DOHH2 (cell line): Measurements from ENCODE around the gene PRDM2.

Experiments used
- H3F3A ChIP-seq: fragments of 200-600 bp; sonication (generic), shearing (Covaris generic); 2 replicates; pipeline ENCODE4 v1.6.0; 2016; ENCODE audit warnings: antibody characterized with exemption, mild to moderate bottlenecking; ENCODE audit not compliant: control insufficient read depth, insufficient read depth
- H3K27ac ChIP-seq: fragments of 200-600 bp; sonication (generic); 2 replicates; pipeline ENCODE4 v1.5.1; 2014; ENCODE audit warnings: low read depth, mild to moderate bottlenecking, low read length, moderate library complexity
- H3K27me3 ChIP-seq: fragments of 200-600 bp; sonication (generic); 2 replicates; pipeline ENCODE4 v1.6.1; 2014; ENCODE audit warnings: mild to moderate bottlenecking, low read length, mixed read lengths; ENCODE audit not compliant: control insufficient read depth
- H3K36me3 ChIP-seq: fragments of 200-600 bp; sonication (generic); 2 replicates; pipeline ENCODE4 v1.6.1; 2014; ENCODE audit warnings: mild to moderate bottlenecking, low read length, moderate library complexity, mixed read lengths; ENCODE audit not compliant: control insufficient read depth
- H3K4me1 ChIP-seq: fragments of 200-600 bp; sonication (generic); 2 replicates; pipeline ENCODE4 v1.6.1; 2014; ENCODE audit warnings: mild to moderate bottlenecking, low read length, mixed read lengths; ENCODE audit not compliant: control insufficient read depth
- H3K4me2 ChIP-seq: fragments of 200-600 bp; sonication (generic); 2 replicates; pipeline ENCODE4 v1.6.0; 2014; ENCODE audit warnings: mild to moderate bottlenecking, low read length, moderate library complexity
- H3K4me3 ChIP-seq: fragments of 200-600 bp; sonication (generic); 2 replicates; pipeline ENCODE4 v1.5.1; 2014; ENCODE audit warnings: mild to moderate bottlenecking, low read length, mixed read lengths
- H3K79me2 ChIP-seq: fragments of 200-600 bp; sonication (generic); 2 replicates; pipeline ENCODE4 v1.6.1; 2014; ENCODE audit warnings: mild to moderate bottlenecking, low read length, mixed read lengths; ENCODE audit not compliant: control insufficient read depth
- H3K9me2 ChIP-seq: fragments of 200-600 bp; sonication (generic); replicated peaks from 2 replicates; pipeline ENCODE4 v1.6.1; 2014; ENCODE audit warnings: mild to moderate bottlenecking, low read length, mixed read lengths; ENCODE audit not compliant: control insufficient read depth
- H3K9me3 ChIP-seq: fragments of 200-600 bp; sonication (generic); 2 replicates; pipeline ENCODE4 v1.6.1; 2014; ENCODE audit warnings: antibody characterized with exemption, low read length, mixed read lengths; ENCODE audit not compliant: control insufficient read depth, insufficient read depth
- H4K20me1 ChIP-seq: fragments of 200-600 bp; sonication (generic); 2 replicates; pipeline ENCODE4 v1.6.0; 2014; ENCODE audit warnings: low read depth, mild to moderate bottlenecking, antibody characterized with exemption, low read length, moderate library complexity; ENCODE audit not compliant: control insufficient read depth, insufficient read depth
- EZH2phosphoT487 ChIP-seq: fragments of 200-600 bp; sonication (generic); IDR thresholded peaks from 2 replicates; pipeline ENCODE4 v1.6.1; 2017; ENCODE audit warnings: borderline replicate concordance, mild to moderate bottlenecking, antibody characterized with exemption, low read length, moderate library complexity, mixed read lengths
- TF ChIP-seq, protein P1 (sequence below): fragments of 200-600 bp; sonication (generic); IDR thresholded peaks from one replicate; pipeline ENCODE4 v1.5.1; 2014; ENCODE audit warnings: antibody characterized with exemption, mild to moderate bottlenecking, low read depth, low read length; ENCODE audit not compliant: poor library complexity, severe bottlenecking

The PRDM2 gene

DNA sequence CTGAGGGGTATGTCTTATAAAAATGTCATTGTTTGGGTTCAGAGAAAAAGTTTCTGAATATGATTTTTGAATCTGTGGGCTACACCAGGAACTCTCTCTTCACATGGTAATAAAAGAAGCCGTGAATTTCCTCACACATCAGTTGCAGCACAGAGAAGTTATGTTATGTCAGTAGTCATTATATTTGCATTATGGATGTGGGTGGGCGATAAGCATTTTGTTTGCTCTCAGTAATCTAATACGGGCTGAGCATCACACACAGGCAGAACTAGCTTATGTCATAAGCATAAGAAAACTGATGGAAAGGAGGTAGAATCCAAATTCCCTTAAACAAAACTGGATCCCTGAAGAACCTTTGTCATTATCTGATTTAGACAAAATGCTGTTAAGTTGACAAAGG, 70.8 kb downstream of the PRDM2 start:
- H3K4me3 ChIP-seq = no peak overlapping the region
- H3K4me1 ChIP-seq = peaks cover 15% of the 10 kb centered on the region
- no peaks in the 10 kb centered on the region for H3K9me2 ChIP-seq
- TF ChIP-seq EZH2phosphoT487 = no peak
- TF ChIP-seq, protein P1, sequence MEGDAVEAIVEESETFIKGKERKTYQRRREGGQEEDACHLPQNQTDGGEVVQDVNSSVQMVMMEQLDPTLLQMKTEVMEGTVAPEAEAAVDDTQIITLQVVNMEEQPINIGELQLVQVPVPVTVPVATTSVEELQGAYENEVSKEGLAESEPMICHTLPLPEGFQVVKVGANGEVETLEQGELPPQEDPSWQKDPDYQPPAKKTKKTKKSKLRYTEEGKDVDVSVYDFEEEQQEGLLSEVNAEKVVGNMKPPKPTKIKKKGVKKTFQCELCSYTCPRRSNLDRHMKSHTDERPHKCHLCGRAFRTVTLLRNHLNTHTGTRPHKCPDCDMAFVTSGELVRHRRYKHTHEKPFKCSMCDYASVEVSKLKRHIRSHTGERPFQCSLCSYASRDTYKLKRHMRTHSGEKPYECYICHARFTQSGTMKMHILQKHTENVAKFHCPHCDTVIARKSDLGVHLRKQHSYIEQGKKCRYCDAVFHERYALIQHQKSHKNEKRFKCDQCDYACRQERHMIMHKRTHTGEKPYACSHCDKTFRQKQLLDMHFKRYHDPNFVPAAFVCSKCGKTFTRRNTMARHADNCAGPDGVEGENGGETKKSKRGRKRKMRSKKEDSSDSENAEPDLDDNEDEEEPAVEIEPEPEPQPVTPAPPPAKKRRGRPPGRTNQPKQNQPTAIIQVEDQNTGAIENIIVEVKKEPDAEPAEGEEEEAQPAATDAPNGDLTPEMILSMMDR = no peak
- peaks cover 93% of the 10 kb centered on the region for H3K36me3 ChIP-seq
- no peaks in the 10 kb centered on the region for H3K9me3 ChIP-seq
- H3K27me3 ChIP-seq = no peaks in the 10 kb centered on the region
- peaks cover 9% of the 10 kb centered on the region for H3F3A ChIP-seq
- no peak overlapping the region for H3K4me2 ChIP-seq
- H4K20me1 ChIP-seq = peaks cover 60% of the 10 kb centered on the region
- no peak overlapping the region for H3K27ac ChIP-seq
- peaks cover 99% of the 10 kb centered on the region for H3K79me2 ChIP-seq

DNA sequence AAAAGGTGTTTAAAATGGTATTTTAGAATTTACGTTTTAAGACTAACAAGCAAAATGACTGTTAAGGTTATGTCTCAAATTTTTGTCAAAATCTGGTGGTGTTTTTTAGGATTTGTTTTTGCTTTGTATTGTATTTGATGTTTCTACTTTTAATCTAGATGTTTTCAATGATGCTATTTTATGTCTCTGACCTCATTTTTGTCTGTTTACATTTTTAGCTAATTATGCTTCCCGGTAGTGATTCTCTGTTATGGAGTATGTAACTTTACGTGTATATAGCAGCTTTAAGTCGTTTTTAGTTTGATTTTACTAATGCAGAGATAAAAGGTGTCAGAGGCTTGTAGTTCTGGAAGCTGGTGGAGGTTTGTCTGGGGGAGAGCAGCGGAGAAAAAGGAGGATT, 71.8 kb downstream of the PRDM2 start:
- Histone ChIP-seq H3K36me3 (peaks cover 93% of the 10 kb centered on the region), H3K27me3 (no peaks in the 10 kb centered on the region), H3K4me1 (peaks cover 10% of the 10 kb centered on the region), H3K9me3 (no peaks in the 10 kb centered on the region), H4K20me1 (peaks cover 57% of the 10 kb centered on the region), H3K4me2 (no peak overlapping the region), H3K27ac (no peak overlapping the region), H3F3A (peaks cover 7% of the 10 kb centered on the region), H3K79me2 (peaks cover 99% of the 10 kb centered on the region), H3K4me3 (no peak overlapping the region), H3K9me2 (no peaks in the 10 kb centered on the region)
- TF ChIP-seq, protein P1 = no peak
- no peak for TF ChIP-seq EZH2phosphoT487

- H3K27ac ChIP-seq = no peak overlapping the region
- H3K9me3 ChIP-seq = no peaks in the 10 kb centered on the region
- TF ChIP-seq, protein P1 = no peak
- TF ChIP-seq EZH2phosphoT487 = no peak
- H3F3A ChIP-seq = peaks cover 5% of the 10 kb centered on the region
- H3K4me1 ChIP-seq = peaks cover 8% of the 10 kb centered on the region
- no peaks in the 10 kb centered on the region for H3K27me3 ChIP-seq
- no peak overlapping the region for H3K4me3 ChIP-seq
- no peak overlapping the region for H3K4me2 ChIP-seq
- H3K79me2 ChIP-seq = peaks cover 99% of the 10 kb centered on the region
- H3K36me3 ChIP-seq = peaks cover 93% of the 10 kb centered on the region
- no peaks in the 10 kb centered on the region for H3K9me2 ChIP-seq
- H4K20me1 ChIP-seq = peaks cover 56% of the 10 kb centered on the region
Observed at GRCh38 chr1:13772271-13772670, 72.3 kb downstream of the PRDM2 start.

- Histone ChIP-seq H3K79me2 (peaks cover 99% of the 10 kb centered on the region), H3F3A (peaks cover 7% of the 10 kb centered on the region), H4K20me1 (peaks cover 53% of the 10 kb centered on the region), H3K27ac (no peak overlapping the region), H3K9me3 (no peaks in the 10 kb centered on the region), H3K9me2 (no peaks in the 10 kb centered on the region), H3K4me2 (no peak overlapping the region), H3K4me1 (peaks cover 3% of the 10 kb centered on the region; the same call in 1 of the 2 replicates), H3K4me3 (no peak overlapping the region), H3K27me3 (no peaks in the 10 kb centered on the region), H3K36me3 (peaks cover 98% of the 10 kb centered on the region)
- no peak for TF ChIP-seq EZH2phosphoT487
- TF ChIP-seq, protein P1 = no peak
Observed at GRCh38 chr1:13774121-13774520, 74.1 kb downstream of the PRDM2 start.
